ENCODE results near the gene C1QTNF8. TPM values are rescaled to one million over a fixed set of nuclear protein-coding genes. Genes with fewer than 3 reads are reported as not detected.

The C1QTNF8 gene
- total RNA-seq, 1 donor from 2014 or later = not detected

GRCh38 chr16:1040346-1040745 lies 55.7 kb downstream of the C1QTNF8 start:
- H3K27me3 ChIP-seq (ENCODE audit: low read depth) = peaks cover 90% of the 10 kb centered on the region
- intact Hi-C loops (cut with micrococcal nuclease) = no loop called here
- peaks cover 9% of the 10 kb centered on the region for H3K9me3 ChIP-seq (replicated peaks)
- DNase-seq = no peak
- no peak overlapping the region for H3K27ac ChIP-seq (replicated peaks)
- no peak for TF ChIP-seq CTCF (IDR thresholded peaks at IDR 0.05; ENCODE audit: borderline replicate concordance)
- H3K36me3 ChIP-seq = no peaks in the 10 kb centered on the region
- no peak overlapping the region for H3K4me3 ChIP-seq
- H3K4me1 ChIP-seq = peaks cover 18% of the 10 kb centered on the region

DNA sequence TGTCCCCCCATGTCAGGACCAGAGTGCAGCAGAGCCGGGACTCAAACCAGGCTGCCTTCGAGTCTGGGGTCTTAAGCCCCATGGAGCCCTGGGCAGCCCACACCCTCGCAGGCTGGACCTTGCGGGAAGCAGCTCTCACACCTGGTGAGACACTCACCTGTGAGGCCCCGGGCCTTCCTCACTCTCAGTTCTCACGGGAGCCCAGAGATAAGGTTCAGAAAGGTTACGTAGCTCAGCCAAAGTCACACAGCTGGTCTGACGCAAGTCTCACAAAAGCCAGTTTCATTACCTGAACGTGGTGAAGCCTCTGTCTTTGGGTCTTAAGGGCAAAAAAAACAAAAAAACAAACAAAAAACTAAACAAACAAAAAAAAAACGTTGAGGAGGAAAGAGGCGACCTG lies 56.3 kb downstream of the C1QTNF8 start:
- H3K27me3 ChIP-seq (ENCODE audit: low read depth) = peaks cover 88% of the 10 kb centered on the region

DNA sequence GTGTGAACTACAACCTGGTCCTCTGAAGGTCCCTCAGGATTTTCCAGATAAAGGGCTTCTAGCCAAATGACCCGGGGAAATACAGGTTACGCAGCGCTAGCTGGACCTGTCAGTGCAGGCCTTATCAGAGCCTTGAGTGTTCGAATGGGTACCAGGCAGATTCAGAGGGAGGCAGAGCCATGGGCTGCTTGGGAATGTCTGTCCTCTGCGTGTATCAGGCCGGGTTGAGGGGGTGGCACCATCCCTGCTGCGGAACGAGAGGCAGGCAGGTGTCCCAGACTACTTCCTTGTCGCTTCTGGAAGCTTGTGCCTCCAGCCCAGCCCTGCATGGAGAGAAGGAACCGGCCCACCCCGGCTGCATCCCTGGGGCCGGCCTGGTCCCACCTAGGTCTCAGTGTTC lies 57.1 kb downstream of the C1QTNF8 start:
- no peak for DNase-seq
- Histone ChIP-seq H3K9me3 (replicated peaks) (peaks cover 9% of the 10 kb centered on the region), H3K27ac (replicated peaks) (no peak overlapping the region), H3K4me1 (peaks cover 4% of the 10 kb centered on the region), H3K36me3 (no peaks in the 10 kb centered on the region), H3K27me3 (ENCODE audit: low read depth) (peaks cover 79% of the 10 kb centered on the region), H3K4me3 (no peak overlapping the region)
- intact Hi-C loops (cut with micrococcal nuclease) = loop anchor here (10.0 kb wide), 1 partner anchor 204 kb away; no protein-coding TSS in a partner anchor
- TF ChIP-seq CTCF (IDR thresholded peaks at IDR 0.05; ENCODE audit: borderline replicate concordance) = no peak

More for the DNA sequence above, 56.3 kb downstream of the C1QTNF8 start:
- intact Hi-C loops (cut with micrococcal nuclease) = loop anchor here (10.0 kb wide), 1 partner anchor 205 kb away; no protein-coding TSS in a partner anchor
- peaks cover 12% of the 10 kb centered on the region for H3K4me1 ChIP-seq
- H3K9me3 ChIP-seq (replicated peaks) = peaks cover 9% of the 10 kb centered on the region
- TF ChIP-seq CTCF (IDR thresholded peaks at IDR 0.05; ENCODE audit: borderline replicate concordance) = no peak
- H3K27ac ChIP-seq (replicated peaks) = no peak overlapping the region
- no peak overlapping the region for H3K4me3 ChIP-seq
- no peak for DNase-seq
- no peaks in the 10 kb centered on the region for H3K36me3 ChIP-seq

Other genes with a start within 250 kb of the C1QTNF8 start
- 6.6 TPM for gene LMF1, start 125.3 kb downstream of the C1QTNF8 start, total RNA-seq
- 0.96 TPM for gene SOX8, start 114.5 kb downstream of the C1QTNF8 start, total RNA-seq
- 22.6 TPM for gene SSTR5, start 23.5 kb downstream of the C1QTNF8 start, total RNA-seq
- 2.5 TPM for gene CACNA1H, start 56.9 kb upstream of the C1QTNF8 start, total RNA-seq
- gene TPSG1, start 129.0 kb upstream of the C1QTNF8 start, total RNA-seq = not detected
- gene TPSB2, start 133.9 kb upstream of the C1QTNF8 start, total RNA-seq = 3.6 TPM
- gene TPSAB1, start 144.5 kb upstream of the C1QTNF8 start, total RNA-seq = 3.6 TPM
- not detected for gene TPSD1, start 159.8 kb upstream of the C1QTNF8 start, total RNA-seq
- gene UBE2I, start 213.4 kb upstream of the C1QTNF8 start, total RNA-seq = 86.2 TPM
- 3.9 TPM for gene BAIAP3, start 237.4 kb upstream of the C1QTNF8 start, total RNA-seq

All from left ventricle myocardium inferior (tissue), 1 donor.